HG03432 (cell line): Measurements from ENCODE around the gene SH3BGRL2.
"Not testable (repeated sequence)": the region's sequence is repeated elsewhere in the genome, so short reads cannot be mapped to it uniquely, and the experiment has no call there.

ENCODE experiments used
- ATAC-seq: cut with Tn5 transposase; IDR thresholded peaks from one replicate; pipeline ENCODE4 v1.9.1; 2021; ENCODE audit warnings: mild to moderate bottlenecking, moderate library complexity; ENCODE audit not compliant: unreplicated experiment

The SH3BGRL2 gene

DNA sequence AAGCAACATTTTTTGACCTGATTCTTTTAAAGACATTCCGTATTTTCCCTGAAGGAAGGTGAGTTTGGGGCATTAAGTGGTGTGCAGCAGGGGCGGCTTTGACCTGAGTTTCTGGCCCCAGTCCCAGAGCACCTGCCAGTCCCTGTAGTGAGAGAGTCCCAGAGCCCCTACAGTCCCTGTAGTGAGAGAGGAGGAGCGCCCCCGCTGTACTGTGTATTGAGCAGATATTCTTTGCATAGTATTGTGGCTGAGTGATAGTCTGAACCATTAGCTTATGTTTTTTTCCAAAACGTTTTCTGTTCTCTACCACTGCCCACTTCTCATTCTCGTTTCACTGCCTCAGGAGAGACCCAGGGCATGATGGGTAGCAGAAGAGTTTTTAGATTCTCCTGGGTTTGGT is 17.2 kb upstream of the SH3BGRL2 start:
- no peak for ATAC-seq

DNA sequence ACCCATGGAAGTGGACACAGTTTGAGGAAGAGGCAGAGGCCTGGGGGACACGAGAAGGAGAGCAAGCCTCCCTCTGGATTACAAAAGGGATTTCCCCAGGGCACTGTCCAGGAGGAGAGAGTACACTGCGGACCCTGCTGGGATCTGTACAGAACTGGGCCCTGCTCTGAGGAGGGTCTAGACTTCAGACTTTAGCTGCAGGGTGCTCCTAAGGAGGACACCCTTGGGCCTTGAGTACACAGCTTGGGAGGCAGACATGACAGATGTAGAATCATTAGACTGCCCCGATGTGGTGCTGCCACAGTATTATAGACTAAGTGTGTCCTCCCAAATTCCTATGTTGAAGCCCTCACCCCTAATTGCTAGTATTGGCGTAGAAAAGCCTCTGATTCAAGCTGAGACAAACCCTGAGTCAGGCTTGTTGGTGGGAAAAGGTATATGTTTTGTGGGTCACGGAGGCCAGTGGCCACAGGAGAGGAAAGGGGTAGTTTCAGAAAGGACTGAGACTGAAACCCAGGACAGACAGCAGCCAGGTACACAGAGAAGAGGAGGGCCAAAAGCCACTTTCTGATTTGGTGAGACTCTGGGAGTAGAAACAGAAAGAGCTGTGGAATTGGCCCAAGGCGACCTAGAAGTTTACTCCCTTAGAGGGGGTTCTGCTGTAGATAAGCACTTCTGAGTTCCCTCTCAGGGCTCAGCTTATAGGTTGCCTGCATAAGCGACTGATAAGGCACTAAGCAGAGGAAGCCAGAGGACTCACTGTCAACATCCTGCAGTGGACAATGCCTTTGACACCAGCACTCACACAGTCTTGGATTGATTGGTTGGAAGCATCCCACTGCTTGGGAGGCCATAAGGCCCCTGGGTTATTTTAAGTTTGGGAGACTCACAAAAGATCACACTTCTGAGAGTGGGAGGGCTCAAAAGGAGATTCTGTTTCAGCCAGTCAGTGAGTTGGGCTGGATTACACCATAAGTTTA is 16.5 kb upstream of the SH3BGRL2 start:
- no peak for ATAC-seq

DNA sequence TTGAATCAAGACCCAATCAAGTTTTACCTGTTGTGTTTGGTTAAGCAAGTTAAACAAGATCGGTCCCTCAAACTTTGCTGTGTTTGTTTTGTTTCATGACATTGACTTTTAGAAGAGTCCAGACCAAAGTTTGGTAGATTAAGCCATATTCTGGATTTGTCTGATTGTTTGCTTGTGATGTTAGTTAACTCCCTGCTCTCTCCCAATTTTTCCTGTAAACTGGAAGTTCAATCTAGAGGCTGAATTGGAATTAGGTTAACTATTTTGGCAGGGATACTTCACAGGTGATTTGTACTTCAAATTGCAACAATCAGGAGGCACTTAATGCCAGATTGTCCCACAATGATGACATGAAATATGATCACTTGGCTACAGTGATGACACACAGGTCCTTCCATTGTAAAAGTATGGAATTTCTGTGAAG is 13.6 kb upstream of the SH3BGRL2 start:
- ATAC-seq, result no peak

DNA sequence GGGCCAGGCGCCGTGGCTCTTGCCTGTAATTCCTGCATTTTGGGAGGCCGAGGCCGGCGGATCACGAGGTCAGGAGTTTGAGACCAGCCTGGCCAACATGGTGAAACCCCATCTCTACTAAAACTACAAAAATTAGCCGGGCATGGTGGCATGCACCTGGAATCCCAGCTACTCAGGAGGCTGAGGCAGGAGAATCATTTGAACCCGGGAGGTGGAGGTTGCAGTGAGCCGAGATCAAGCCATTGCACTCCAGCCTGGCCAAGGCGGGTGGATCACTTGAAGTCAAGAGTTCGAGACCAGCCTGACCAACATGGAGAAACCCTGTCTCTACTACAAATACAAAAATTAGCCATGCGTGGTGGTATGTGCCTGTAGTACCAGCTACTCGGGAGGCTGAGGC is 12.7 kb upstream of the SH3BGRL2 start:
- ATAC-seq, result not testable (repeated sequence)

DNA sequence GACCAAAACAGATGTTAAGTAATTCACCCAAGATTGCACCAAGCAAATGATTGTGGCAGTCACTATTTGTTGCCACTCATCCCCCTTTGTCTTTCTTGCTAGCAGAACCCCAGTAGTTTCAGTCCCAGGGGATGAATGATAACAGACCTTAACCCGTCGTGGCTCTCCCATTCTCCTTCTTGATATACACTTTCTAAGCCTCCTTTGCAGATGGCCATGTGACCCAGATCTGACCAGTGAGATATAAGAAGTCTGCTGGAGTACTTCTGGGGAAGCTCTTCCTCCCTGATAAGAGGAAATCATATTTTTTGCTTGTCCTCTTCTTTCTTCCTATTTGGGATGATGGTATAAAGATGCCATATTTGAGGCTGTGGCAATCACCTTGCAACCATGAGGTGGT is 9.6 kb upstream of the SH3BGRL2 start:
- ATAC-seq, result no peak

DNA sequence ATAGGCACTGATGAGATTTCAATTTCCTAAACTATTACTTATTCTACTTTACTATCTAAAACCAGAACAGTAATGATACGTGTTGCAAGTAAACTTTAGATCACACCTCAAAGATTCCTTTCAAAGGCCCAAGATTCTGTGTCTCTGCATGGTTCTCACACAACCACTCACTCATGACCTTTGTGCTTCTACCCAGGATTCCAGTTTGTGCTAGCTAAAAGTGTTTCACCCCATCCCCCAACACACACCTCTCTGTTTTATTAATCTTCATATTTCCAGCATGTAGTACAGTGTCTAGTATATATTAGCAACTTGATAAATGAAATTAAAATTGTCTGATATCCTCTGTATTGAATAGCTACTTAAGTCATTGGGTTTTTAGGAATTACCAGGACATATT is 8.8 kb upstream of the SH3BGRL2 start:
- ATAC-seq, result no peak

DNA sequence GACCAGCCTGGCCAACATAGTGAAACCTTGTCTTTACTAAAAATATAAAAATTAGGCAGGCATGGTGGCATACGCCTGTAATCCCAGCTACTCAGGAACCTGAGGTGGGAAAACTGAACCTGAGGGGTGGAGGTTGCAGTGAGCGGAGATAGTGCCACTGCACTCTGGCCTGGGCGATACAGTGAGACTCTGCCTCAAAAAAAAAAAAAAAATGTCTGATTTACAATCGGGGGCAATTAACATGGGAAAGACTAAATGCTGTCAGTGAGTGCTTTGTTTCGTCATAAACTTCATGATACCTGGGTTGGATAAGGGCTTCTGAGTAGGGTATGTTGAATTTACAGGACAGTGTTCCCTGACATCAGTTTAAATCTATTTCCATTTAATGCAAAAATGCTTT is 8.0 kb upstream of the SH3BGRL2 start:
- ATAC-seq, result no peak

DNA sequence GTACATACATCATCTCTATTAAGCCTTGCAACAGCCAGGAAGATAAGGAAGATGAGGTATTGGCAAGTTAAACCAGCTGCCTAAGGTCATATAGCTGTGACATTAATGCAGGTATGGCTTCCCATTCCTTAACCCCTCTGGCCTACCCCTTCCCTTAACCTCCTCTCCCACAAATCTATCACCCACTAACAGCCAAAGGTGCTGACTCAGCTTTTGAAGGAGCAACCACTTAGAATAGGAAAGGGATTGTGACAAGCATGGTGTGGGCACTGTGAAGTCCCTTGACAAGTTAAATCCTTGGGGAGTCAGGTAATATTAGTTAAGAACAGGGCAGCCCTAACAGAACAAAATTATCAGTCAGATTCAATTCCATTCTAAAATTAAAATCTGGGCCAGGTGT is 5.4 kb upstream of the SH3BGRL2 start:
- no peak for ATAC-seq

DNA sequence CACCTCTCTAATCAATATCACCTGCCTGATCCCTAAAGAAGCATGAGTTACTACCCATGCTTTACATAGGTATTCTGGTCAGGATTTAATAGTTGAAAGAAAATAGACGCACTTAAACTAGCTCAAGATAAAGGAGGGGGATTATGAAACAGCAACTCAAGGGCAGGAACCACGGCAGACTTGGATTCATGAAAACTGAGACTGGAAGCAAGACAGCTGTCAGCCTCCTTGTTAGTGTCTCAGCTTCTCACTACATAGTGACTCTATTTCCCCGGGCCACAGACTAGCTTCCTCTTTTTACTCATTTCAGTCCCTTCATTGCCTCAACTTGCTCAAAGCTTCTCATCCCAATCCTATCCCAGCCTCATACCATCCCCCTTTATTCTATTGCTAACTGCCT is 4.3 kb upstream of the SH3BGRL2 start:
- ATAC-seq, result no peak

DNA sequence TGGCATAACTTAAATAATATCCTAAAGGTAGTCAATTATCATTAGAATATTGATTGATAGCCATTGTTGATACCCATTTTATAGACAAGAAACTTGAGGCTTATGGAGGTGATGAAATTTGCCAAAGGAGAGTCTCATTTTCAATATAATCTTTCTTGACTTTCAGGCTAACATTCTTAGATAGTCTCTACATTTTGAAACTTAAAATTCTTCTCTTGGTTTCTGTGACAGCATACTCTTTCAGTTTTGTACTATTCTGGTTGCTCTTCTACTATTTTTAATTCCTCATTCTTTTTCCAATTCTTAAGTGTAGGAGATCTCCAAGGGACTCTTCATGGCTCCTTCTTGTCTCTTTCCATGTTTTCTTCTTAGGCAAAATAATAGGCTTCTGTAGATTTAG is 3.7 kb upstream of the SH3BGRL2 start:
- no peak for ATAC-seq

DNA sequence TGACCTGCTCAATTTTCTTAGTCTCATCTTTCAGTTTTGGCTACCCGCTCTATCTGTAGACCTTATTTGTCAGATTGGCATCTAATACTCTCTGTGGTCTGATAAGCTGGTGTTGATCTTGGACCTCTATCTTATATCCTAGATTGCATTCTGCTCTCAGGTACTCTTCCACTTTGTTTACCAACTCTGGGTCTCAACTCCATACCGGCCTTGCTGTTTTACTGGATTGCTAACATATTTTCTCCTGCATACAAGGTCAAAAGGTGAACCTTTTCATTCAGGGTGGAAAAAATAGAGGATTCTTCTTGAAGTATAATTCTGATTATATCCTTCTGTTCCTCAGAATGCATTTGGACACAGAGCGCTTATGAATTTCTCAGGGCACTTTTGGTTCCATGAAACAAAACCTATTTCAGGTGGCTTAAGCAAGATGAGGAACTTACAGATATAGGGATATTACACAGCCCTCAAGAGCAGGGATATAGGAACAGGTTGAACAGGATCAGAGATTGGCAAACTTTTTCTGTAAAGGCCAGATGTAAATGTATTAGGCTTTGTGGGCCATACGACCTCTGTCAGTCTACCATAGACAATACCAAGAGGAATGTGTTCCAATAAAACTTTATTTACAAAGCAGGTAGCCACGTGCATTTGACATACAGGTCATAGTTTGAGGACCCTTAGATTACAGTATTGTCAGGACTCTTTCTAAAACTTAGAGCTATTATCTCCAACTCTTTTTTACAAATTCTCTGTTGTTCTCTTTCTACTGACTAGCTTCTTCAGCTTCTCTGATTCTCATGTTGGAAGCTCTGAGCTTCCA is 2.5 kb upstream of the SH3BGRL2 start:
- ATAC-seq, result no peak

DNA sequence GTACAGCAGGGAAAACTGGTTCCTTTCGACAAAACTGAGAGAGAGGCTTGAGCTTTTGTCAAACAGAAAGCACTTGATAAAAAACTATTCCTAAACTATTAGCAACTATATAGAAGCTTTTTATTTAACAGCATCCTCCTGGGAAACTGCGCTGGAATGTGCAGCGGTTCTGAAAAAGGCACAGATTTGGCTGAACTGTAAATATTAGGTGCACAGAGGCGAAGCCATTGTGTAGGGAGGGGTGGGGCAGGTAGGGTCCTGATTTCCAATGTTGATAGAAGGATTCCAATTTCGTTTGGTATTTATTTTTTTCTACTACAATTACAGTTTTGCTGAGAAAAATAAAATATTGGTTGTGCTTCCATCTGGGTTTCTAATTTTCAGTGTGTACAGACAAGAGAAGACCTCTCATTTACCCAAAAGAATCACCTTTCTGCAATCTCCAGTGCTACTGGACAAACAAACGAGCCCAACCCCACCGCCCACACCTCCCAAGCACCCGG is 698 bp upstream of the SH3BGRL2 start:
- no peak for ATAC-seq

DNA sequence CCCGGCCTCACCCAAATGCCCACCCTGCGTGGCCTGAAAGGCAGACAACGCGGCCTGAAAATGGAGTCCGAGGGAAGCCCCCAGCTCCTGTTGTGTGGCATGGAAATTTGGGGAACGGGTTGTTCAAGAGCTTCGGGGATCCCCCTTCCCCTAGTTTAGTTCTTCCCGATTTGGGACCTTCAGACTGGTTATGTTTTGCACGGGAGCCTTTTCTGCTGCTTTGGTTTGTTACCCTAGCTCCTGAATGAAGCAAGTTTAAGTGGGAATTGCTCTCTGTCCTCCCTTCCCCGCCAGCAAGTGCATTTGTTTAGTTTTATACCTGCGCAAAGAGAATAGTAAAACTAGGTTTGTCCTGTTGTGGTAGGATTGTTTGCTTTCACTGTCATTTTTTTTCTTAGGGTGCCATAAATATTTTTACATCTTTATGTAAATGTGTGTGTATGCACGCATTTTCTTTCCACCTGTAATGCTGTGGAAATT is 604 bp downstream of the SH3BGRL2 start:
- ATAC-seq, result no peak

DNA sequence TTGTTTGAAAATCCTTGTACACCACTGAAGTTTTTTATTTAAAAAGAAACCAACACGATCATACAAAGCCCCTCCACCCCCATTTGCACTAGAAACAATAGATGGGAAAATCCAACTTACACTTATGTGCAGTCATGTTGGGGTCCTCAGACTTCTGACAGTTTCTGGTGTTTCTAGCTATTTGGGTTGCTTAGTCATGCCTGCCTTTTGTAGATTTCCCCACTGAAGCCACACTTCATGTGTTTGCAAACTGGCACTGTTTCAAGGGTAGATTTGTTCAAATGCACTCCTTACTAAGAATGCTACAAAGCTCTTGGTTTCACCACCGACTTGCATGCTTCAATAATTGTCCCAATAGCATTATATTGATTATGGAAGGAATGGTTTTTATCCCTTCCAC is 1.5 kb downstream of the SH3BGRL2 start:
- ATAC-seq, result no peak

DNA sequence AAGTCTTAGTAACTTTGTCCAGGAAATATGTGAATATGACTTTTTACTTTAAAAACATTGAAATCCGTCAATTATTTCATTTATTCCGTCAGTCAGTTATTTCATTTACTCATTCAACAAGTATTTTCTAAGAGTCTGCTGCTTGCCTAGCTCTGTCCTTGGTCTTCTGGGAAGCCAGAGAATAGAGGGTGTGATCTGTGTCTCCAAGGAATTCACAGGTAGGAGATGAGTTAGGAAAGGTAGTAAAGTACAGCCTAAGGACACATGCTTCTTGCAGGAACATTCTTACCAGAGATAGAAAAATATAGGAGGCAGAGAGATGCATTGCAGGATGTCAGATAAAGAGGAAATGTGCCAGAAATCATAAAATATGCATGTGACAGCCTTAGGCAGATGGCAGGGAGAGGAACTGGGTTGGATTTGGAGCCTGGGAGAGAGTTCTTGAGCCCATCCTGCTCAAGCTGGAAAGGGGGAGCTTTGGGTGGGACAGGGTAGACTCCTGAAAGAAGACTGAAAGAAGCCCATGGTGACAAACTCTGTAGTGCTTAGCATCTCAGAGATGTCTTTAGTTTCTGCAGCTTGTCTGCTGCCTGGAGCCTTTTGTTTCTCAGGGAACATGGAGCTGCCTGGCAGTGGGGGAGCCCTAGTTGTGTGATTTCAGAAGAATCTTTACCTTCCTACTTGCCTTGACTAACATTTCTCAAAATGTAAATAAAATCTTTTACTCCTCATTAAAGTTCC is 3.5 kb downstream of the SH3BGRL2 start:
- ATAC-seq, result no peak

DNA sequence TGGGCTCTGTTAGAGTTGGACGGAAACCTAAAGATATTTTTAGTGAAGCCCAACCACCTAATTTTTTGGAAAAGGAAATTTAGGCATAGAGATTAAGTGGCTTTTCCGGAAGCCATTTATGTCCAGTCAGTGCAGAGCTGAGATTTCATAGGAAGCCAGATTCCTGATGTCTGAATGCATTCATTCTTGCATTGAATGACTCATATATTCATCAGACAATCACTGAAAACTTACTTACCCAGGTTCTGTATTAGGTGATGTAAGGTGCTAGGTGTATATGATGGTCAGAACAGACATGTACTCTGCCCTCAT is 4.1 kb downstream of the SH3BGRL2 start:
- ATAC-seq, result no peak

DNA sequence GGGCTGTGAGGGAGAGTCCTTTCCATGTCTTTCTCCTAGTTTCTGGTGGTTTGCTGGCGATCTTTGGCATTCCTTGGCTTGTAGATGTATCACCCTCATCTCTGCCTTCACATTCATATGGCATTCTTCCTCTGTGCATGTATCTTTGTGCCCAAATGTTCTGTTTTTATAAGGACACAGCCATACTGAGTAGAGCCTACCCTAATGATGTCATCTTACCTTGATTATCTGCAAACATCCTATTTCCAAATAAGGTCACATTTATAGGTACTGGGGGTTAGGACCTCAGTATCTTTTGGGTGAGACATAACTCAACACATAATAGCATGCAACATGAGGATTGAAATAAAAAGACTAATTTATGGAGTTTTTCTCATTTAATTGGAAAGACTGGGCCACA is 5.5 kb downstream of the SH3BGRL2 start:
- no peak for ATAC-seq

DNA sequence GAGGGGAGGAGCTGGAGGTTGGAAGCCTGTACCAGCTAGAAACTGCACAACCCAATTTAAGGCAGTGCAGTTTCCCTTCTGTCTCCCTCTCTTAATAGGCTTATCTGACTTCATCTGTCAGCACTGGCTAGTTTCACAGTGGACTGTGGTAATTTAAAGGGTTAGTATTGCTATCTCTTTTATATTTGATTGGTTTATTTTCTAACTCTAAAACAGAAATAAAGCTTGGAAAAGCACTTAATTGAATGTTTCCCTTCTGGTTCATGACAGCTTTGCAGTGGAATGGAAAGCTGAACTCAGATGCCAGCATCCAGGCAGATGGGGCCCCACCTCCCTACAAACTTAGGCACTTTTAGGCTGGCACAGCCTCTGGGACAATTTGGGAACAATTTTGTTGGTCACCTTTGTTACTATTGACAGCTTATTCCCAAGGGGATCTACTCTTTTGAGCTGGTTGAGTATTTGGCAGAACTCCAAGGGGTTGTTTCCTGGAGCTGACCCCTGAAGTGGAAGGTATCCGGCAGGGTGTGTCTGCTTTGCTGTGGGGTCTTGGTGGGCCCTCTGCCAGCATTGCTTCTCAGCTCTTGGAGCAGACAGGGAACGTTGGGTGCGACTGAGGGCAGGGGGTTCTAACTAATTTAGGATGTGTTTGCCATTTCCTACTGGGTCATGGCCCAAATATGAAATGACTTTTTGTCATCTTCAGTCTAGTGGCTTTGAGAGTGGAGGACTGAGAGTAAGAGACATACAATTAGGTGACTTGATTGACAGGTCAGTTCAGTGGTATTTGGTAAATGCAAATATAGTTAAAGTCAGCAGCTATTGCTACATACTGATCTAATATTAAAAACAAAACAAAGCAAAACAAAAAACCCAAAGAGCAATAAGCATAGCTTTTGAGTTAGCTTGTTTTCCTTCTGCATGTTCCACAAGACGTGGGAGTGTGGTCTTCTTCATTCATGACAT is 9.3 kb downstream of the SH3BGRL2 start:
- no peak for ATAC-seq

DNA sequence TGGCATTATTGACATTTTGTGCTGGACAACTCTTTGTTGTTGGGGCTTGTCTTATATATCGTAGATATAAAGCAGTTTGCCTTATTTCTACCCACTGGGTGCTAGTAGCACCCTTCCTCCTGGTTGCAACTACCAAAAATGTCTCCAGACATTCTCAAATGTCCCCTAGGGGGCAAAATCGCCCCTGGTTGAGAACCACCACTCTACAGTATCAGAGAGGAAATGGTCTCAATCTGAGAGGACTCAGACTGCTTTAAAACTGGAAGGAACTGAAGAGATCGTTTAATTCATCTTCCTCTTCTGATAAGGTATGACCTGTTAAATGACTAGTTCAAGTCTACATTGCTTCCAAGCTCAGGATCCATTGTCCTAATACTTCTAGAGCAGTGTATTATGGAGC is 14.9 kb downstream of the SH3BGRL2 start:
- peak; percentile 67 for ATAC-seq

DNA sequence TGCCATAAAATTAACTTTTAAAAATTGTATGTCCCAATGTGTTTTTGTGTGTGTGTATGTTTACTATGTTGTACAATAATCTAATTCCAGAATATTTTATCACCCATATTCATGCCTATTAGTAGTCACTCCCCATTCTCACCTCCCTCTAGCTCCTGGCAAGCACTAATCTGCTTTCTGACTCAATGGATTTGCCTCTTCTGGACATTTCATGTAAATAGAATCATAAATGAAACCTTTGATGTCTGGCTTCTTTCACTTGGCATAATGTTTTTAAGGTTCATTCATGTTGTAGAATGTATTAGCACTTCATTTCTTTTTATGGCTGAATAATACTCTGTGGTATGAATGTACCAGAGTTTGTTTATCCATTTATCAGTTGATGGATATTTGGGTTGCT is 15.4 kb downstream of the SH3BGRL2 start:
- ATAC-seq, result no peak
